ENCODE measurements around the gene TTC12. TPM values are rescaled to one million over a fixed set of nuclear protein-coding genes. Genes with fewer than 3 reads are reported as not detected.
A peak's percentile ranks its signal among the peaks of the same experiment; 100 is the strongest.

Gene TTC12
- total and polyA plus RNA-seq, 9 of the 15 experiments (the other 6 are each of a cell fraction or from before 2014, with no cell fraction given), result 5.1 to 19.9 (median 13.4) TPM

- H3K79me2 ChIP-seq (ENCODE audit: control insufficient read depth, insufficient read depth, low read length), result peaks cover 6% of the 10 kb centered on the region; the same call in 2 of the 3 replicates
- no peak overlapping the region for H2AFZ ChIP-seq (ENCODE audit: low read depth, low read length)
- intact Hi-C loops (cut with micrococcal nuclease) (no loop called here), in situ Hi-C loops (cut with MboI) (loop anchor here (25.0 kb wide), 2 partner anchors 218 to 943 kb away; no protein-coding TSS in a partner anchor)
- no peaks in the 10 kb centered on the region for H4K20me1 ChIP-seq (replicated peaks; ENCODE audit: control insufficient read depth, insufficient read depth, low read length)
- ChIA-PET CTCF (ENCODE audit: low intra/inter-chr PET ratio) (no interaction called here), POLR2A (no interaction called here)
- no TSS peak for BruUV-seq (replicated peaks)
- H3K27me3 ChIP-seq (ENCODE audit: control insufficient read depth in 2 of 2, insufficient read depth in 2 of 2, low read length in 2 of 2), result no peaks in the 10 kb centered on the region
- no peaks in the 10 kb centered on the region for H3K9me1 ChIP-seq (ENCODE audit: control insufficient read depth, insufficient read depth, low read length)
- DNase-seq (ENCODE audit: extremely low read depth in 1 of 4, low spot score in 3 of 4) (no peak), ATAC-seq (no peak), FAIRE-seq (no peak)
- 61% methylated on average over 4 of the region's 4 CpGs for WGBS (ENCODE audit: insufficient coverage, low coverage, missing lambda C conversion rate)
- no peaks in the 10 kb centered on the region for H3K36me3 ChIP-seq (ENCODE audit: control insufficient read depth, insufficient read depth, low read length)
- no peak overlapping the region for H3K4me3 ChIP-seq
- H3K27ac ChIP-seq (ENCODE audit: extremely low read depth, low read depth, low read length), result no peak overlapping the region
- no peak overlapping the region for H3K4me2 ChIP-seq (ENCODE audit: insufficient read depth, low read length)
- H3K9me3 ChIP-seq (replicated peaks; ENCODE audit: control insufficient read depth, insufficient read depth, low read depth, low read length), result no peaks in the 10 kb centered on the region
- no peak overlapping the region for H3K9ac ChIP-seq (ENCODE audit: insufficient read depth in 1 of 2, low read depth in 2 of 2, low read length in 2 of 2)
- H3K4me1 ChIP-seq (replicated peaks in 1 of 2; ENCODE audit: control insufficient read depth in 2 of 2, insufficient read depth in 2 of 2, low read length in 2 of 2), result peaks cover under 1 to 8% of the 10 kb centered on the region in 2 experiments; a peak in 4 of 5 replicates
- no peak for TF ChIP-seq NELFE (IDR thresholded peaks at IDR 0.05; ENCODE audit: insufficient read depth, insufficient read length)
- no peak for TF ChIP-seq ZNF592 (IDR thresholded peaks at IDR 0.05)
- TF ChIP-seq RERE (CRISPR knock-in tag; IDR thresholded peaks at IDR 0.05; ENCODE audit: borderline replicate concordance), result no peak
- TF ChIP-seq MAFF (IDR thresholded peaks at IDR 0.05; ENCODE audit: low read length), result peak; percentile 38
- no peak for TF ChIP-seq ZNF398 (CRISPR knock-in tag; IDR thresholded peaks at IDR 0.05)
- no peak for TF ChIP-seq SMARCC2 (IDR thresholded peaks at IDR 0.05; ENCODE audit: low read depth)
- TF ChIP-seq PATZ1 (CRISPR knock-in tag; IDR thresholded peaks at IDR 0.05; ENCODE audit: borderline replicate concordance), result no peak
- no peak for TF ChIP-seq ZBTB1 (CRISPR knock-in tag; IDR thresholded peaks at IDR 0.05; ENCODE audit: borderline replicate concordance, low read depth)
Observed at GRCh38 chr11:113319085-113319484, 4.7 kb downstream of the TTC12 start.
